ENCODE results near the gene PCBP3.

PCBP3 gene

DNA sequence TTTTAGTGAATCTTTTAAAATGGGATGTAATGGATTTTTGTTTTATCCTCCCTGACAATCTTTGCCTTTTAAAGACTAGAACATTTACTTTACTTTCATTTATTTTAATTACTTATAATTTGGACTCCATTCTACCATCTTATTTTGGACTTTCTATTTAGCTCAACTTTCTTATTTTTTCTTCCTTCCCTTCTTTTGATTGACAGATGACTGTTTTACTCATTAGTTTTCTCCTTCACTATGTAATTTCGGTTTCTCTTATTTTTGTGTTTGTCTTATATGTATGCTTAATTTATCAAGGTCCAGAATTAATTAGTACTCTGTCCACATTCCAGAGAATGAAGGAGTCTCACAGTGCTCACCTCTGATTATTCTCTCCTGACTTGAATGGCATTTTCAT lies 109.9 kb downstream of the PCBP3 start:
- Histone ChIP-seq H3K27me3 (ENCODE audit: control insufficient read depth in 1 of 2, insufficient read depth in 2 of 2, low read length in 2 of 2) (no peaks in the 10 kb centered on the region), H3K4me1 (ENCODE audit: control insufficient read depth in 1 of 2, insufficient read depth in 2 of 2, low read length in 2 of 2) (no peaks in the 10 kb centered on the region), H3K9me3 (ENCODE audit: control insufficient read depth in 1 of 2, low read length in 2 of 2) (no peaks in the 10 kb centered on the region), H3K4me3 (ENCODE audit: low read depth in 1 of 2, low read length in 2 of 2) (no peak overlapping the region), H3K9ac (ENCODE audit: low read depth in 1 of 2, low read length in 2 of 2) (no peak overlapping the region), H3K36me3 (ENCODE audit: control insufficient read depth in 1 of 2, insufficient read depth in 2 of 2, low read length in 2 of 2) (peaks cover 0 to 5% of the 10 kb centered on the region in 2 donors), H3K27ac (ENCODE audit: low read depth, low read length) (no peak overlapping the region)

DNA sequence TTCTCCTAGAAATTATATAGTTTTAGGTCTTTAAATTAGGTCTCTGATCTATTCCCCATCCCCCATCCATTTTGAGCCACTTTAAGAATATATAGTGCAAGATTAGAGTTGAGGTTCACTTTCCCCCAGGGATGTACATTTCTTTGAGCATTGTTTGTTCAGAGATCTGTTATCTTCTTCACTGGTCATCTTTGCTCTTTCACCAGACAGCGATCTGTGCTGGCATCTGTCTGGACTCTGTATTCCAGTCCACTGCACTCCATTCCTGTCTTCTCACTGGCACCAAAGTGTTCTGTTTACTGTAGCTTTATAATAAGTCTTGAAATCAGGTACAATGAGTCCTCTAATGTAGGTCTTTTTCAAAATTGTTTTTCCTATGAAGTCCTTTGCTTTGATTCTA lies 112.5 kb downstream of the PCBP3 start:
- no peaks in the 10 kb centered on the region for H3K27me3 ChIP-seq (ENCODE audit: control insufficient read depth in 1 of 2, insufficient read depth in 2 of 2, low read length in 2 of 2)
- H3K36me3 ChIP-seq (ENCODE audit: control insufficient read depth in 1 of 2, insufficient read depth in 2 of 2, low read length in 2 of 2): no peaks in the 10 kb centered on the region
- no peak overlapping the region for H3K4me3 ChIP-seq (ENCODE audit: low read depth in 1 of 2, low read length in 2 of 2)
- H3K9me3 ChIP-seq (ENCODE audit: control insufficient read depth in 1 of 2, low read length in 2 of 2): no peaks in the 10 kb centered on the region
- H3K27ac ChIP-seq (ENCODE audit: low read depth, low read length): no peak overlapping the region
- H3K4me1 ChIP-seq (ENCODE audit: control insufficient read depth in 1 of 2, insufficient read depth in 2 of 2, low read length in 2 of 2): no peaks in the 10 kb centered on the region
- H3K9ac ChIP-seq (ENCODE audit: low read depth in 1 of 2, low read length in 2 of 2): no peak overlapping the region

DNA sequence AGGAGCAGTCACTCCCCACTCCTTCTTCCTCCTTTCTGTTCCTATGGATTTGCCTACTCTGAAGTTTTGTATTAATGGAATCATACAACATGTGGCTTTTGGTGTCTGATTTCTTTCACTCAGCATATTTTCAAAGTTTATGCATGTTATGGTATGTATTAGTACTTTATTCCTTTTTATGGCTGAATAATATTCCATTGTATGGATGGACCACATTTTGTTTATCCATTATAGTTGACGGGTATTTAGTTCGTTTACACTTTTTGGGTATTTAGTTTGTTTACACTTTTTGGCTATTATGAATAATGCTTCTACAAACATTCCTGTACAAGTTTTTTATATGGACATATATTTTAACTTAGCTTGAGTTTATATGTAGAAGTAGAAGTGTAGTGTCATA lies 113.1 kb downstream of the PCBP3 start:
- Histone ChIP-seq H3K4me3 (ENCODE audit: low read depth in 1 of 2, low read length in 2 of 2) (no peak overlapping the region), H3K36me3 (ENCODE audit: control insufficient read depth in 1 of 2, insufficient read depth in 2 of 2, low read length in 2 of 2) (no peaks in the 10 kb centered on the region), H3K9me3 (ENCODE audit: control insufficient read depth in 1 of 2, low read length in 2 of 2) (no peaks in the 10 kb centered on the region), H3K4me1 (ENCODE audit: control insufficient read depth in 1 of 2, insufficient read depth in 2 of 2, low read length in 2 of 2) (no peaks in the 10 kb centered on the region), H3K27ac (ENCODE audit: low read depth, low read length) (no peak overlapping the region), H3K9ac (ENCODE audit: low read depth in 1 of 2, low read length in 2 of 2) (no peak overlapping the region), H3K27me3 (ENCODE audit: control insufficient read depth in 1 of 2, insufficient read depth in 2 of 2, low read length in 2 of 2) (no peaks in the 10 kb centered on the region)

DNA sequence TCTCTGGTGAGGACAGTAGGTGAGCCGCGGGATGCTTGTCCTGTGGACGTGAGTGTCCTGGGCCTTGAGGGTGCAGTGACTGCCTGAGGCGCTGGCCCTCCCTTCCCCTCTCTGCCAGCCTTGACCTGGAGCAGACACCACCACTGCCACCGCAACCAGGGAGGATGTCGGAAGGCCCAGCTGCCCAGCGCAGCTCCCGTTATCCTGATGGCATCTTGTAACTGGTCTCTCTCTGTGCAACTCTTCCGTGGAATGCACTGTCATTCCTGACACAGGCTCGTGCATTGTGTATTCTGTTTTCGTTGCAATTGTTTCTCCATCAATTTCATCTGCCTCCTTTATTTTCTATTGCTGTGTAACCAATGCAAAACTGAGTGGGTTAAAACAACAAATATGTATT lies 118.2 kb downstream of the PCBP3 start:
- Histone ChIP-seq H3K27me3 (ENCODE audit: control insufficient read depth in 1 of 2, insufficient read depth in 2 of 2, low read length in 2 of 2) (no peaks in the 10 kb centered on the region), H3K4me3 (ENCODE audit: low read depth in 1 of 2, low read length in 2 of 2) (no peak overlapping the region), H3K9ac (ENCODE audit: low read depth in 1 of 2, low read length in 2 of 2) (no peak overlapping the region), H3K4me1 (ENCODE audit: control insufficient read depth in 1 of 2, insufficient read depth in 2 of 2, low read length in 2 of 2) (no peaks in the 10 kb centered on the region), H3K36me3 (ENCODE audit: control insufficient read depth in 1 of 2, insufficient read depth in 2 of 2, low read length in 2 of 2) (no peaks in the 10 kb centered on the region), H3K9me3 (ENCODE audit: control insufficient read depth in 1 of 2, low read length in 2 of 2) (no peaks in the 10 kb centered on the region), H3K27ac (ENCODE audit: low read depth, low read length) (no peak overlapping the region)

DNA sequence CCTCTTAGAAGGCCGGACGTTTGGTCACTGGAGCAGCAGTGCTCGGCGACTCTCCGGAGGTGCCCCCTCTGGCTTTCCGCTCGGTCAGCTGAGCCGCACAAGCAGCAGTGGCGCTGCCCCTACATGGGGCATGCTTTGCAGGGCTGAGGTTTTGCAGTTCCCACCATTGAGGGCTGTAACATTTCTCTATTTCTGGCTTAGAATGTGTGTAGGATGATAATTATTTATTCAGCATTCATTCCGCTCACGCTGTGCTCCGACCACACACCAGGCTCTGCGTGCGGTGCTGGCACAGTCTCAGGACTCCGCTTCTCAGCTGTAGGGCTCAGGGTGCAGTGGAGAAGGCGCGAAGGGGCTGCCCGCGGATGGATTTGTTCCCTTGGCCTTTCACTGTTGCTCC lies 119.5 kb downstream of the PCBP3 start:
- Histone ChIP-seq H3K4me3 (ENCODE audit: low read depth in 1 of 2, low read length in 2 of 2) (no peak overlapping the region), H3K9ac (ENCODE audit: low read depth in 1 of 2, low read length in 2 of 2) (no peak overlapping the region)

DNA sequence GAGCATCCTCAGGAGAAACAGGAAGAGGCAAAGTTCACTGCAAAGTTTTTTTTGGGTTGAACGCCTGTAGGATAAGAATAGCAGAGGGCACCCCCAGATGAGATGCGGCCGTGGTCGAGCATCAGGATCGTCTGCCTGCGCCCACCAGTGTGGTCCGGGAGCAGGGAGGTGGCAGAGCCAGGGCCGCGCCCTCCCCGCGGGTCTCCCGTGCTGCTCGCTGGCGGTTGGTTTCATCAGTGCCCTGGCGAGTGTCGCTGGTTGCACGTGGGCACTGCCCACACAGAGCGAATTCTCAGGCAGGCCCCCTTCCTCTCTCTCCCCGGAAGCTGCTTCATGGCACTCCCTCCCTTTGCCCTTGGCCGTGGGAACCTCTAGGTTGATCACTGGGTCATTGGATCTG lies 120.0 kb downstream of the PCBP3 start:
- no peaks in the 10 kb centered on the region for H3K27me3 ChIP-seq (ENCODE audit: control insufficient read depth in 1 of 2, insufficient read depth in 2 of 2, low read length in 2 of 2)
- H3K27ac ChIP-seq (ENCODE audit: low read depth, low read length): no peak overlapping the region
- H3K4me3 ChIP-seq (ENCODE audit: low read depth in 1 of 2, low read length in 2 of 2): no peak overlapping the region

More for the DNA sequence above, 119.5 kb downstream of the PCBP3 start:
- Histone ChIP-seq H3K9me3 (ENCODE audit: control insufficient read depth in 1 of 2, low read length in 2 of 2) (no peaks in the 10 kb centered on the region), H3K27ac (ENCODE audit: low read depth, low read length) (no peak overlapping the region), H3K4me1 (ENCODE audit: control insufficient read depth in 1 of 2, insufficient read depth in 2 of 2, low read length in 2 of 2) (no peaks in the 10 kb centered on the region), H3K36me3 (ENCODE audit: control insufficient read depth in 1 of 2, insufficient read depth in 2 of 2, low read length in 2 of 2) (no peaks in the 10 kb centered on the region), H3K27me3 (ENCODE audit: control insufficient read depth in 1 of 2, insufficient read depth in 2 of 2, low read length in 2 of 2) (no peaks in the 10 kb centered on the region)

DNA sequence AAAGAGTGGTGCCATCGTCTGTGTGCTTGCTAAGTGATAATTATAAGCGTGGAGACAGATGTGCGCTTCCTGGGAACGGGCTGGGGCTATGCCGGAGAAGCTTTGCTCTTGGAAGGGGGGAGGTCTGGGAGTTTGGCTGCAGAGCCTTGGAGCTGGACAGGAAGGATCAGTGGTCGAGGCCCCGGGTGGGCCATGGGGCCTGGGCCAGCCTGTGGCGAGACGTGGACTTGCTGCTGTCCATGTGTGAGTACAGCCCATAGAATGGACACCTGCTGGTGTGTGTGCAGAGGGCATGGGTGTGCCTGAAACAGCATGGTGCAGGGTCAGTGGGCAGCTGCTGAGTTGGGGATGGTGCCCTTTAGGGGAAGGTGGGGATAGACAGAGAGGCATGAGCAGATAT lies 121.3 kb downstream of the PCBP3 start:
- Histone ChIP-seq H3K27ac (ENCODE audit: low read depth, low read length) (no peak overlapping the region), H3K4me1 (ENCODE audit: control insufficient read depth in 1 of 2, insufficient read depth in 2 of 2, low read length in 2 of 2) (no peaks in the 10 kb centered on the region)

More for the DNA sequence above, 120.0 kb downstream of the PCBP3 start:
- H3K4me1 ChIP-seq (ENCODE audit: control insufficient read depth in 1 of 2, insufficient read depth in 2 of 2, low read length in 2 of 2): no peaks in the 10 kb centered on the region
- H3K9ac ChIP-seq (ENCODE audit: low read depth in 1 of 2, low read length in 2 of 2): no peak overlapping the region
- no peaks in the 10 kb centered on the region for H3K9me3 ChIP-seq (ENCODE audit: control insufficient read depth in 1 of 2, low read length in 2 of 2)
- no peaks in the 10 kb centered on the region for H3K36me3 ChIP-seq (ENCODE audit: control insufficient read depth in 1 of 2, insufficient read depth in 2 of 2, low read length in 2 of 2)

DNA sequence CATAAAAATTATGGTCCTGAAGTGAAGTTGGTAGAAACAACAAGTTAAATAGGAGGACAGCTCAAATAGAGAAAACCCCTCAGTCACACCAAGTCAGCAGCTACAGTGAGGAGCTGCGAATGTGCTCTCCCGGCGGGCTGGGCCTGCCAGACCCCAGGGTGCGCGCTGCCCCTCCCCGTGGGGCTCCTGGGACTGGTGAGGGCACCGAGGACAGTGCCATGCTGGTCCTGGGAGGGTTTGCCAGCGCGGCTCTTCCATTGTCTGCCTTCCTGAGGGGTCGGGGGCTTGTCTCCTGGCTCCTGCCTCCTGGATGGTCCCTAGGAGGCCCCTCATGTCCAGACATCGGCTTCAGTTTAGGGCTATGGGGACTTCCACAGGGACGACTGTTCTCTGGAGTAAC lies 121.8 kb downstream of the PCBP3 start:
- Histone ChIP-seq H3K9me3 (ENCODE audit: control insufficient read depth in 1 of 2, low read length in 2 of 2) (no peaks in the 10 kb centered on the region), H3K36me3 (ENCODE audit: control insufficient read depth in 1 of 2, insufficient read depth in 2 of 2, low read length in 2 of 2) (no peaks in the 10 kb centered on the region), H3K27me3 (ENCODE audit: control insufficient read depth in 1 of 2, insufficient read depth in 2 of 2, low read length in 2 of 2) (no peaks in the 10 kb centered on the region), H3K27ac (ENCODE audit: low read depth, low read length) (no peak overlapping the region), H3K9ac (ENCODE audit: low read depth in 1 of 2, low read length in 2 of 2) (no peak overlapping the region), H3K4me1 (ENCODE audit: control insufficient read depth in 1 of 2, insufficient read depth in 2 of 2, low read length in 2 of 2) (no peaks in the 10 kb centered on the region), H3K4me3 (ENCODE audit: low read depth in 1 of 2, low read length in 2 of 2) (no peak overlapping the region)

More for the DNA sequence above, 121.3 kb downstream of the PCBP3 start:
- H3K4me3 ChIP-seq (ENCODE audit: low read depth in 1 of 2, low read length in 2 of 2): no peak overlapping the region
- no peak overlapping the region for H3K9ac ChIP-seq (ENCODE audit: low read depth in 1 of 2, low read length in 2 of 2)
- H3K27me3 ChIP-seq (ENCODE audit: control insufficient read depth in 1 of 2, insufficient read depth in 2 of 2, low read length in 2 of 2): no peaks in the 10 kb centered on the region
- no peaks in the 10 kb centered on the region for H3K36me3 ChIP-seq (ENCODE audit: control insufficient read depth in 1 of 2, insufficient read depth in 2 of 2, low read length in 2 of 2)
- H3K9me3 ChIP-seq (ENCODE audit: control insufficient read depth in 1 of 2, low read length in 2 of 2): no peaks in the 10 kb centered on the region

DNA sequence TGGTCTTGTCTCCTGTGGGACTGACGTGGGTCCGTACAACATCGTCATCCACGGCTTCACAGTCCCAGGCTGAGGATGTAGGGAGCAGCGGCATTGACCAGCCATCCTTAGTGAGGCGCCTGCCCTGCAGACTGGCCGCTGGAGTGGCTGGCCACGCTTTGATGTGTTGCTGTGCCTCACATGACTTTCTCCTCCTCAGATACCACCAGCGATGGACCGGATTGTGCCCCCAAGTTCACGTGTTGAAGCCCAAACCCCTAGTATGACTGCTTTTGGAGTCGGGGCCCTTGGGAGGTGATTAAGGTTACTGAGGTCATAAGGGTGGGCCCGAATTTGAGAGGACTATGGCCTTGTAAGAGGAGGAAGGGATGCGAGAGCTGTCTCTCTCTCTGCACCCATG lies 122.5 kb downstream of the PCBP3 start:
- H3K4me3 ChIP-seq (ENCODE audit: low read depth in 1 of 2, low read length in 2 of 2): no peak overlapping the region
- H3K27ac ChIP-seq (ENCODE audit: low read depth, low read length): no peak overlapping the region
- no peak overlapping the region for H3K9ac ChIP-seq (ENCODE audit: low read depth in 1 of 2, low read length in 2 of 2)
- H3K9me3 ChIP-seq (ENCODE audit: control insufficient read depth in 1 of 2, low read length in 2 of 2): no peaks in the 10 kb centered on the region
- no peaks in the 10 kb centered on the region for H3K4me1 ChIP-seq (ENCODE audit: control insufficient read depth in 1 of 2, insufficient read depth in 2 of 2, low read length in 2 of 2)
- H3K36me3 ChIP-seq (ENCODE audit: control insufficient read depth in 1 of 2, insufficient read depth in 2 of 2, low read length in 2 of 2): no peaks in the 10 kb centered on the region
- H3K27me3 ChIP-seq (ENCODE audit: control insufficient read depth in 1 of 2, insufficient read depth in 2 of 2, low read length in 2 of 2): no peaks in the 10 kb centered on the region

DNA sequence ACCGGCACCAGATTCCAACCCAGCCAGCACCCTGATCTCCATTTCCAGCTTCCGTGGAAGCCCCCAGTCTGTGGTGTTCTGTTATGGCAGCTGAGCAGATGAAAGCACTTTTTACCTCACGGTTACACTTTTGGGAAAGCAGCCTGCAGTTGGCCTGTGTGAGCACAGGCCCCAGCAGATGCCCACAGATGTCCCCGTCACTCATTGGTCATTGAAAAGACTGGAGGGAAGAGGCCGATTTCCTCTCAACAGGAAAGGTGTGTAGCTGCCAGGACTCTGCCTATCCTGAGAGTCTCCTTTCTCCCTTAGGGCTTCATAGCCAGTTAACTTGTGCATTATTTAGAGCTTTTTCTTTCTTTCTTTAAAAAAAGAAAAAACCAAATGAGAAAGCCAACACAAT lies 123.0 kb downstream of the PCBP3 start:
- no peaks in the 10 kb centered on the region for H3K36me3 ChIP-seq (ENCODE audit: control insufficient read depth in 1 of 2, insufficient read depth in 2 of 2, low read length in 2 of 2)
- H3K4me3 ChIP-seq (ENCODE audit: low read depth in 1 of 2, low read length in 2 of 2): no peak overlapping the region
- no peak overlapping the region for H3K9ac ChIP-seq (ENCODE audit: low read depth in 1 of 2, low read length in 2 of 2)
- H3K4me1 ChIP-seq (ENCODE audit: control insufficient read depth in 1 of 2, insufficient read depth in 2 of 2, low read length in 2 of 2): no peaks in the 10 kb centered on the region
- no peaks in the 10 kb centered on the region for H3K9me3 ChIP-seq (ENCODE audit: control insufficient read depth in 1 of 2, low read length in 2 of 2)
- no peaks in the 10 kb centered on the region for H3K27me3 ChIP-seq (ENCODE audit: control insufficient read depth in 1 of 2, insufficient read depth in 2 of 2, low read length in 2 of 2)
- H3K27ac ChIP-seq (ENCODE audit: low read depth, low read length): no peak overlapping the region

All from duodenal mucosa (tissue), 2 donors.